GM18498 (cell line): ENCODE results near the gene B3GALT6.

Source experiments
- ATAC-seq: cut with Tn5 transposase; IDR thresholded peaks from one replicate; pipeline ENCODE4 v1.9.1; 2021; ENCODE audit warnings: mild to moderate bottlenecking, moderate library complexity; ENCODE audit not compliant: unreplicated experiment

Gene B3GALT6

GRCh38 chr1:1230656-1231399 lies 1.2 kb upstream of the B3GALT6 start:
- no peak for ATAC-seq

- ATAC-seq: peak; percentile 93
Observed at GRCh38 chr1:1231400-1232207, 433 bp upstream of the B3GALT6 start, which contains the start of gene SDF4. Gene SDF4 (minus strand): TSS chr1:1232001. CDS start chr1:1228772, 3,229 bp downstream.

GRCh38 chr1:1232796-1233566 lies 944 bp downstream of the B3GALT6 start:
- ATAC-seq: no peak

- ATAC-seq: no peak
Observed at GRCh38 chr1:1233567-1233892, 1.5 kb downstream of the B3GALT6 start.

- no peak for ATAC-seq
Observed at GRCh38 chr1:1234180-1234808, 2.3 kb downstream of the B3GALT6 start.

GRCh38 chr1:1235016-1235744 lies 3.1 kb downstream of the B3GALT6 start:
- ATAC-seq: no peak

GRCh38 chr1:1236176-1236763 lies 4.2 kb downstream of the B3GALT6 start:
- ATAC-seq: no peak

GRCh38 chr1:1236945-1237873 lies 5.2 kb downstream of the B3GALT6 start:
- no peak for ATAC-seq

GRCh38 chr1:1237874-1238701 lies 6.1 kb downstream of the B3GALT6 start:
- no peak for ATAC-seq

GRCh38 chr1:1238702-1239178 lies 6.7 kb downstream of the B3GALT6 start:
- no peak for ATAC-seq

GRCh38 chr1:1239227-1239613 lies 7.2 kb downstream of the B3GALT6 start:
- no peak for ATAC-seq

GRCh38 chr1:1239614-1240347 lies 7.7 kb downstream of the B3GALT6 start:
- no peak for ATAC-seq

GRCh38 chr1:1240348-1240732 lies 8.3 kb downstream of the B3GALT6 start:
- no peak for ATAC-seq

GRCh38 chr1:1240822-1241587 lies 9.0 kb downstream of the B3GALT6 start:
- no peak for ATAC-seq

GRCh38 chr1:1241588-1242219 lies 9.7 kb downstream of the B3GALT6 start:
- no peak for ATAC-seq
